ENCODE measurements around the gene BTBD1.

Gene BTBD1

DNA sequence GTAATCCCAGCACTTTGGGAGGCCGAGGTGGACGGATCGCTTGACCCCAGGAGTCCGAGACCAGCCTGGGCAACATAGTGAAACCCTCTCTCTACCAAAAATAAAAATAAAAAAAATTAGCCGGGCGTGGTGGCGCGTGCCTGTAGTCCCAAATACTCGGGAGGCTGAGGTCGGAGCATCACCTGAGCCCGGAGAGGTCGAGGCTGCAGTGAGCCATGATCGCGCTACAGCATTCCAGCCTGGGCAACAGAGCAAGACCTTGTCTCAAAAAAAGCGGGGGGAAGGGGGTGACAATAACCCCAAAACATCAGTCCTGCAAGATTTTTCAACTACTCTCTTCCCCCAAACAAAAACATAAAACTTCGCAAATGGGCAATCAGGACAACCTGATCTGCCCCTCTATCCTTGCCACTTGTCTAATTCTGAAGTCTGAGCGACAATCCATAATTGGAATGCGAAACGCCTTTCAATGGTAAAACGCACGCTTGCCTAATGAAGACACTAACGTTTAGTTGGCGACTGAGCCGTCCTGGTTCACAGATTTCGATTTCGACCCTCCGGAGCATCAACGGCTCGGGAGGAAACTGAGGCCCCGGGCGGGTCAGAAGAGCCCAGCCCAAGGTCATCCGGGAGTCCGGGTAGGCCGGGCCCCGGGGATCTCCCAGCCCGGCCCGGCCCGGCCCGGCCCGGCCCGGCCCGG, 868 bp downstream of the BTBD1 start:
- in situ Hi-C loops (cut with HindIII; ENCODE audit: low sequenced_read_pairs): no loop called here
- TF ChIP-seq, protein P1, sequence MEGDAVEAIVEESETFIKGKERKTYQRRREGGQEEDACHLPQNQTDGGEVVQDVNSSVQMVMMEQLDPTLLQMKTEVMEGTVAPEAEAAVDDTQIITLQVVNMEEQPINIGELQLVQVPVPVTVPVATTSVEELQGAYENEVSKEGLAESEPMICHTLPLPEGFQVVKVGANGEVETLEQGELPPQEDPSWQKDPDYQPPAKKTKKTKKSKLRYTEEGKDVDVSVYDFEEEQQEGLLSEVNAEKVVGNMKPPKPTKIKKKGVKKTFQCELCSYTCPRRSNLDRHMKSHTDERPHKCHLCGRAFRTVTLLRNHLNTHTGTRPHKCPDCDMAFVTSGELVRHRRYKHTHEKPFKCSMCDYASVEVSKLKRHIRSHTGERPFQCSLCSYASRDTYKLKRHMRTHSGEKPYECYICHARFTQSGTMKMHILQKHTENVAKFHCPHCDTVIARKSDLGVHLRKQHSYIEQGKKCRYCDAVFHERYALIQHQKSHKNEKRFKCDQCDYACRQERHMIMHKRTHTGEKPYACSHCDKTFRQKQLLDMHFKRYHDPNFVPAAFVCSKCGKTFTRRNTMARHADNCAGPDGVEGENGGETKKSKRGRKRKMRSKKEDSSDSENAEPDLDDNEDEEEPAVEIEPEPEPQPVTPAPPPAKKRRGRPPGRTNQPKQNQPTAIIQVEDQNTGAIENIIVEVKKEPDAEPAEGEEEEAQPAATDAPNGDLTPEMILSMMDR (IDR thresholded peaks at IDR 0.05; ENCODE audit: low read depth, low read length, missing control alignments): no peak
- peak overlapping the region; percentile 89 for H3K4me3 ChIP-seq (ENCODE audit: low read depth, low read length)
- DNase-seq (ENCODE audit: low read depth): no peak

- TF ChIP-seq, protein P1 (IDR thresholded peaks at IDR 0.05; ENCODE audit: low read depth, low read length, missing control alignments): no peak
- peak overlapping the region; percentile 89 for H3K4me3 ChIP-seq (ENCODE audit: low read depth, low read length)
- no peak for DNase-seq (ENCODE audit: low read depth)
- in situ Hi-C loops (cut with HindIII; ENCODE audit: low sequenced_read_pairs): no loop called here
These were observed 1.6 kb downstream of the BTBD1 start for GRCh38 chr15:83065431-83065830.

GRCh38 chr15:83064859-83065258, 2.2 kb downstream of the BTBD1 start:
- DNase-seq (ENCODE audit: low read depth): no peak
- peak overlapping the region; percentile 89 for H3K4me3 ChIP-seq (ENCODE audit: low read depth, low read length)
- TF ChIP-seq, protein P1 (IDR thresholded peaks at IDR 0.05; ENCODE audit: low read depth, low read length, missing control alignments): no peak
- in situ Hi-C loops (cut with HindIII; ENCODE audit: low sequenced_read_pairs): no loop called here

GRCh38 chr15:83063551-83063950, 3.5 kb downstream of the BTBD1 start:
- in situ Hi-C loops (cut with HindIII; ENCODE audit: low sequenced_read_pairs): no loop called here
- no peak for DNase-seq (ENCODE audit: low read depth)
- TF ChIP-seq, protein P1 (IDR thresholded peaks at IDR 0.05; ENCODE audit: low read depth, low read length, missing control alignments): no peak
- no peak overlapping the region for H3K4me3 ChIP-seq (ENCODE audit: low read depth, low read length)

- no peak overlapping the region for H3K4me3 ChIP-seq (ENCODE audit: low read depth, low read length)
- DNase-seq (ENCODE audit: low read depth): no peak
- TF ChIP-seq, protein P1 (IDR thresholded peaks at IDR 0.05; ENCODE audit: low read depth, low read length, missing control alignments): no peak
- in situ Hi-C loops (cut with HindIII; ENCODE audit: low sequenced_read_pairs): no loop called here
These were observed 4.3 kb downstream of the BTBD1 start for GRCh38 chr15:83062768-83063180.

DNA sequence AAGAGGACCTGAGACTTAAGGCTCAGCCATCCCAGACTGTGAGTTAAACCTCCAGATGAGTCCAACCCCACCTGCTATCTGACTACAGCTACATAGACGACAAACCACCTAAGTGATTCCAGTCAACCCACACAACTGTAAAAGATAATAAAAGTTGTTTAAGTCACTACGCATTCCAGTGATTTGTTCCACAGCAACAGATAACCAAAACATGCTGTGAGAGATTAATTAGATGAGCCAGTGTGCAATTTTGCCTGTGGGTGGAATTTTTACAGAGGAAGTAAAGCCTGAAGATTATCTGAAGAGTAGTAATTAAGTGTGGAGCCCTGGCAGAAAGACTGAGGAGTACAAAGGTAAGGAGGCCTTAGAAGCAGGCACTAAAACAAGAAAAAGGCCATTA, 5.4 kb downstream of the BTBD1 start:
- TF ChIP-seq, protein P1 (IDR thresholded peaks at IDR 0.05; ENCODE audit: low read depth, low read length, missing control alignments): no peak
- DNase-seq (ENCODE audit: low read depth): peak; percentile 48
- in situ Hi-C loops (cut with HindIII; ENCODE audit: low sequenced_read_pairs): no loop called here
- H3K4me3 ChIP-seq (ENCODE audit: low read depth, low read length): no peak overlapping the region

Measured in astrocyte of the cerebellum (primary cell).